IMR-90 (cell line): ENCODE measurements around the gene KRT79. TPM values are rescaled to one million over a fixed set of nuclear protein-coding genes. Genes with fewer than 3 reads are reported as not detected.

ENCODE experiments used
- ATAC-seq: fragments of 200-7000 bp; cut with Tn5 transposase; 2 replicates; pipeline ENCODE4 v1.9.1; 2020; ENCODE audit warnings: low read depth, mild to moderate bottlenecking, moderate library complexity
- BruUV-seq: library from RNA; stranded (reverse); fragments of 400-500 nt; replicated peaks from 2 replicates; lab custom pipeline; 2021; lab: Mats Ljungman, UMichigan
- CTCF ChIA-PET: fragments of 300-600 bp; formaldehyde crosslinking; extraction: SDS; loops from one replicate; lab custom pipeline; 2021; ENCODE audit warnings: antibody characterized with exemption; lab: Yijun Ruan, JAX
- POLR2A ChIA-PET: fragments of 300-600 bp; sonication (Branson Sonifier 250); formaldehyde crosslinking; loops from one replicate; lab custom pipeline; 2022; ENCODE audit warnings: antibody characterized with exemption; ENCODE audit not compliant: unreplicated experiment; lab: Charles Lee
- DNase-seq: peaks from one replicate; pipeline ENCODE4 v3.0.0; 2013
- H2AFZ ChIP-seq: replicated peaks from 2 replicates; pipeline ENCODE3; 2013; ENCODE audit warnings: low read length, mild to moderate bottlenecking; ENCODE audit not compliant: poor library complexity
- H2AK5ac ChIP-seq: 2 replicates; pipeline ENCODE4 v1.6.1; 2013; ENCODE audit warnings: low read depth, low read length, inconsistent platforms
- H2AK9ac ChIP-seq: replicated peaks from 2 replicates; pipeline ENCODE3; 2013; ENCODE audit warnings: mild to moderate bottlenecking, low read depth, low read length, moderate library complexity; ENCODE audit not compliant: poor library complexity
- H2BK120ac ChIP-seq: 2 replicates; pipeline ENCODE4 v1.6.1; 2013; ENCODE audit warnings: low read depth, low read length, inconsistent platforms
- H2BK15ac ChIP-seq: 3 replicates; pipeline ENCODE4 v1.6.1; 2013; ENCODE audit warnings: low read depth, low read length, inconsistent platforms
- H2BK20ac ChIP-seq: 2 replicates; pipeline ENCODE4 v1.6.1; 2013; ENCODE audit warnings: low read depth, mild to moderate bottlenecking, inconsistent platforms, low read length, moderate library complexity
- H2BK5ac ChIP-seq: 2 replicates; pipeline ENCODE4 v1.6.1; 2013; ENCODE audit warnings: mild to moderate bottlenecking, low read depth, low read length, inconsistent platforms; ENCODE audit not compliant: poor library complexity, severe bottlenecking
- H3K14ac ChIP-seq: replicated peaks from 2 replicates; pipeline ENCODE4 v1.6.1; 2013; ENCODE audit warnings: low read depth, low read length, inconsistent platforms
- H3K18ac ChIP-seq: 2 replicates; pipeline ENCODE4 v1.6.1; 2013; ENCODE audit warnings: low read depth, low read length, control low read depth
- H3K23ac ChIP-seq: 2 replicates; pipeline ENCODE4 v1.6.1; 2013; ENCODE audit warnings: low read depth, low read length, inconsistent platforms
- H3K27ac ChIP-seq: 2 replicates; pipeline ENCODE4 v1.5.1; 2013; ENCODE audit warnings: mild to moderate bottlenecking, control low read depth, low read length; ENCODE audit not compliant: insufficient read depth
- H3K27me3 ChIP-seq: 2 replicates; pipeline ENCODE4 v1.6.1; 2013; ENCODE audit warnings: low read length; ENCODE audit not compliant: control insufficient read depth, insufficient read depth
- H3K36me3 ChIP-seq: 2 replicates; pipeline ENCODE4 v1.6.1; 2013; ENCODE audit warnings: low read length, mixed read lengths; ENCODE audit not compliant: control insufficient read depth, insufficient read depth
- H3K4ac ChIP-seq: 2 replicates; pipeline ENCODE4 v1.6.1; 2013; ENCODE audit warnings: low read depth, low read length, inconsistent platforms
- H3K4me1 ChIP-seq: 2 replicates; pipeline ENCODE4 v1.6.1; 2013; ENCODE audit warnings: low read length, mixed read lengths; ENCODE audit not compliant: control insufficient read depth, insufficient read depth
- H3K4me2 ChIP-seq: 2 replicates; pipeline ENCODE4 v1.6.1; 2013; ENCODE audit warnings: low read depth, mild to moderate bottlenecking, control low read depth, low read length, moderate library complexity
- H3K4me3 ChIP-seq: 2 replicates; pipeline ENCODE4 v1.5.1; 2013; ENCODE audit warnings: low read depth, mild to moderate bottlenecking, control low read depth, low read length, moderate library complexity; ENCODE audit not compliant: insufficient read depth
- H3K56ac ChIP-seq: 2 replicates; pipeline ENCODE4 v1.6.1; 2013; ENCODE audit warnings: low read length, inconsistent platforms; ENCODE audit not compliant: insufficient read depth; ENCODE audit errors: extremely low read depth
- H3K79me1 ChIP-seq, 2 experiments: 2 replicates each; pipeline ENCODE4 v1.6.1; 2013; ENCODE audit warnings: low read length in 2 of 2, inconsistent platforms in 1 of 2, low read depth in 1 of 2
- H3K9ac ChIP-seq: 2 replicates; pipeline ENCODE4 v1.6.1; 2013; ENCODE audit warnings: low read depth, low read length, control low read depth
- H3K9me1 ChIP-seq: 2 replicates; pipeline ENCODE4 v1.6.1; 2013; ENCODE audit warnings: low read length, inconsistent platforms; ENCODE audit not compliant: insufficient read depth
- H3K9me3 ChIP-seq: 2 replicates; pipeline ENCODE4 v1.6.1; 2013; ENCODE audit warnings: low read length; ENCODE audit not compliant: control insufficient read depth, insufficient read depth
- H4K20me1 ChIP-seq: 2 replicates; pipeline ENCODE4 v1.6.1; 2013; ENCODE audit warnings: low read length, inconsistent platforms; ENCODE audit not compliant: insufficient read depth
- H4K5ac ChIP-seq: 2 replicates; pipeline ENCODE4 v1.6.1; 2013; ENCODE audit warnings: mild to moderate bottlenecking, low read depth, low read length, control low read depth
- H4K8ac ChIP-seq, 2 experiments: 2 replicates each; pipeline ENCODE4 v1.6.1; 2013; ENCODE audit warnings: low read depth in 2 of 2, low read length in 2 of 2, control low read depth in 1 of 2, inconsistent platforms in 1 of 2
- H4K91ac ChIP-seq: 2 replicates; pipeline ENCODE4 v1.6.1; 2013; ENCODE audit warnings: low read depth, low read length, inconsistent platforms; ENCODE audit not compliant: insufficient read depth
- BHLHE40 ChIP-seq: fragments of 150-350 bp; IDR thresholded peaks from 2 replicates; pipeline ENCODE4 v1.6.1; 2016; ENCODE audit warnings: mild to moderate bottlenecking, low read depth, low read length
- FOS ChIP-seq: fragments of 150-350 bp; IDR thresholded peaks from 2 replicates; pipeline ENCODE4 v1.6.1; 2016; ENCODE audit warnings: low read depth, low read length
- MAFK ChIP-seq: IDR thresholded peaks from 2 replicates; pipeline ENCODE4 v1.6.1; 2012; ENCODE audit warnings: low read depth, low read length, improper control_type of control experiment
- NFE2L2 ChIP-seq: fragments of 150-350 bp; IDR thresholded peaks from 2 replicates; pipeline ENCODE4 v1.6.1; 2016; ENCODE audit warnings: low read depth, mild to moderate bottlenecking, low read length
- POLR2A ChIP-seq: IDR thresholded peaks from 2 replicates; pipeline ENCODE4 v1.6.1; 2012; ENCODE audit warnings: mild to moderate bottlenecking, low read depth, low read length
- WGBS, 2 experiments: methylation state at CpG; one replicate each; pipeline versions ENCODE4 v1.1.5 to v1.1.7; 2013; ENCODE audit warnings: missing lambda C conversion rate in 2 of 2; ENCODE audit not compliant: insufficient read length in 1 of 2; ENCODE audit errors: extremely low coverage in 2 of 2; 5-methylcytosine and 5-hydroxymethylcytosine counted together
- dilution Hi-C: fragments of 300-500 bp; cut with HindIII; formaldehyde crosslinking; loops from one replicate; pipeline ENCODE4 v1.14.3; 2018; ENCODE audit warnings: low sequenced_read_pairs; ENCODE audit not compliant: unreplicated experiment
- in situ Hi-C: fragments of 300-500 bp; cut with MboI; formaldehyde crosslinking; loops from 3 replicates; pipeline ENCODE4 v1.14.3; 2019; ENCODE audit warnings: low sequenced_read_pairs, inconsistent platforms, mixed read lengths
- intact Hi-C: fragments of 100-400 bp; cut with micrococcal nuclease; formaldehyde crosslinking; loops from 2 replicates; pipeline ENCODE4 v1.10.0; 2022
- polyA plus RNA-seq, 3 experiments: library from polyadenylated mRNA; depleted of rRNA; stranded (reverse); fragments of >200 nt; gene quantifications; 2 replicates each; pipeline ENCODE4 v1.2.3, GENCODE V29; 2012; ENCODE audit warnings: low replicate concordance in 1 of 3
- total RNA-seq: library from RNA; depleted of rRNA; stranded (reverse); fragments of >200 nt; gene quantifications from 2 replicates; pipeline ENCODE4 v1.2.3, GENCODE V29; 2012

Gene KRT79
- total and polyA plus RNA-seq, 2 of the 4 experiments (the other 2 are of a cell fraction) = under 0.01 to 0.24 TPM

DNA sequence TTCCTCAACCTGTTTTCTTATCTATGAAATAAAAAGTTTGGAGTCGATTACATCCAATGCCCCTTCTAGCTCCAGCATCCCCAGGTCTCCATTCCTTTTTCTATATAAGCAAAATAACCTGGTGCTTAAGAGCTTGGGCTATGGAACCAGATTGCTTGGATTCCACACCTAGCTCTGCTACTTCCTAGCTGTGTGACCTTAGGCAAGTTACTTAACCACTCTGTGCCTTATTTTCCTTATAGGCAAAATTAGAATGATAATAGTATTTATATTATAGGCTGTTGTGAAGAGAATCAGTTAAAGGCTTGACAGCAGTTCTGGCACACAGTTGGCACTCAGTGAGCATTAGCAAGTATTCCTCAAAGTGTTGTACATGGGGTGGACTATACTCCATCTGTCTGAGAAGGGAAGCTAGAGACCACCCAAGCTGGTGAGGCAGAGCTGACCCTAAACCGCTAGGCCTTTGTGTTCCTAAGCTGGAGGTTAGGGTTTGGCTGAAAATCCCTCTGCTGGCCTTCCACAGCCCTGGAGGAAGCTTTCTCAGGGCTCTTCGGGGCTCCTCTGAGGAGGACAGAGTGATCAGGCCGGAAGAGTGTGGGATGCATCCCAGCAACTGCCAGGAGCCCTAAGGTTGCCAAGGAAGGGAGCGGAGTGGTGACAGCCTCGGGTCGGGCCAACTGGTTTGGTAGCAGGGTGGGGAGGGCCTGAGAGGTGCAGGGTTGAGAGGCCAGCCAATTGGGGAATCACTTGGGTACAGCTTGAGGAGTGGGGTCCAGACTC, 14.2 kb downstream of the KRT79 start:
- Histone ChIP-seq H4K8ac (no peak overlapping the region), H2BK15ac (no peak overlapping the region), H4K5ac (no peak overlapping the region), H3K36me3 (no peaks in the 10 kb centered on the region), H3K9me1 (no peaks in the 10 kb centered on the region), H4K20me1 (no peaks in the 10 kb centered on the region; the same call in 1 of the 2 replicates), H3K23ac (no peak overlapping the region), H3K4me3 (no peak overlapping the region), H3K4me2 (no peak overlapping the region), H2BK20ac (no peak overlapping the region), H2BK120ac (no peak overlapping the region), H2BK5ac (no peak overlapping the region), H3K56ac (no peak overlapping the region), H3K18ac (no peak overlapping the region), H2AK9ac (no peak overlapping the region), H3K27me3 (peaks cover 44% of the 10 kb centered on the region), H4K91ac (no peak overlapping the region), H3K27ac (no peak overlapping the region), H3K4ac (no peak overlapping the region), H2AK5ac (no peak overlapping the region), H2AFZ (no peak overlapping the region), H3K4me1 (no peaks in the 10 kb centered on the region), H3K79me1 (no peaks in the 10 kb centered on the region), H3K9me3 (no peaks in the 10 kb centered on the region), H3K14ac (no peak overlapping the region), H3K9ac (no peak overlapping the region)
- 79% methylated on average over 3 of the region's 7 CpGs; no CpG with 5 or more reads in 1 of the 2 experiments for WGBS, 2 experiments
- ChIA-PET CTCF (no interaction called here), POLR2A (no interaction called here)
- in situ Hi-C loops = no loop called here
- no TSS peak for BruUV-seq
- DNase-seq = no peak
- no peak for ATAC-seq
- intact Hi-C loops = no loop called here
- TF ChIP-seq FOS = no peak
- TF ChIP-seq NFE2L2 = no peak
- no peak for TF ChIP-seq MAFK
- TF ChIP-seq BHLHE40 = no peak
- TF ChIP-seq POLR2A = no peak
- dilution Hi-C loops = no loop called here
